ENCODE measurements around the gene MOSMO.

GRCh38 chr16:21962475-21962874 is 45.4 kb upstream of the MOSMO start:
- TF ChIP-seq CTCF (IDR thresholded peaks at IDR 0.05): no peak
- TF ChIP-seq POLR2A (IDR thresholded peaks at IDR 0.05): no peak
